Measurements from ENCODE around the gene SERPINB11.

The SERPINB11 gene

DNA sequence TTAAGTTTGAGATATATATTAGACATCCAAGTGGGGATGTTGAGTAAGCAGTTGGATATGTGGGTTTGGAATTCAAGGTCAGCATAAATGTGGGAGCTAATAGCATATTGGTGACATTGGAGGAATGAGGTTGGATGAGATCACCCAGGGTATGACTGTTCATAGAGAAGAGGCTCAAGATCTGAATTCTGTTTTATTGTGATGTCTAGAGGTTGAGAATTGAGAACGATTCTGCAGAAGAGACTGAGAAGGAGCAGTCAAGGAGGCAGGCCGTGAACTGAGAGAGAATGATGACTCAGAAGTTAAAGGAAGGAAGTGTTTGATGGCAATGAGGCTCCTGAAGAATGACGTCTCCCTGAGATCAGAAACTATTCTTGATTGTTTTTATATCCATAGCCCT, 5.9 kb downstream of the SERPINB11 start:
- DNase-seq: no peak

DNA sequence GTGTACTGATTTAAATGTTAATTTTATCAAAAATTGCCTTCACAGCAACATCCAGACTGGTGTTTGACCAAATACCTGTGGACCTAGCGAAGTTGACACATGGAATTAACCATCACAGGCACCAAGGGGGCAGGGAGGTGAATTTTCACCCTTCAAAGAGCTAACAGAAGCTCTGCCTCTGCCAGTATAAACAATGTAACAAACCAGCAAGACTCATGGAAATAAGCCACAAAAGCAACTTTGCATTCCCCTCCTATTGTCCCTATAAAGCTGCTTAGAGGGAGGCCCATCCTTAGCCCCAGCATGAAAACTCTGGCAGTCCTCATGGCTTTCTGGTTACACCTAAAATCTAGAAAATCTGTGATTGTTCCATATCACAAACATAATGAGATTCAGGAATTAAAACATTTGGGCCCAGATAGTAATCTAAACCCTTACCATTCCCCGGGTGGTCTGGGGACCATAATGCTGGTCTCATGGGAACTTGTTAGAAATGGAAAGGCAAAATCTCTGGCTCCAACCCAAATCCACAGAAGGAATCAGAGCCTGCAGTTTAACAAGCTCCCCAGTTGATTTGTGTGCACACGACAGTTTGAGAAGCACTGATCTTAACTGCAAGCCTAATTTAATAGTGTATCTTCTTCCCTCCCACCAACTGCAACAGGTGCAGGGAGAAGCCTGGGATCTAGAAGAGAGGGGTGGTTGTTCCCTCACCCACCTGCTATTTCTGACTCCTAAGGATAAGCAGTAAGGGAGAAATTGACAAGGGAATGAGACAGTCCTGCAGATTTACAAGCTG, 23.1 kb downstream of the SERPINB11 start:
- DNase-seq: no peak
- H3K36me3 ChIP-seq: no peaks in the 10 kb centered on the region
- H3K27me3 ChIP-seq: no peaks in the 10 kb centered on the region
- H3K9me3 ChIP-seq: no peaks in the 10 kb centered on the region
- TF ChIP-seq, protein P1, sequence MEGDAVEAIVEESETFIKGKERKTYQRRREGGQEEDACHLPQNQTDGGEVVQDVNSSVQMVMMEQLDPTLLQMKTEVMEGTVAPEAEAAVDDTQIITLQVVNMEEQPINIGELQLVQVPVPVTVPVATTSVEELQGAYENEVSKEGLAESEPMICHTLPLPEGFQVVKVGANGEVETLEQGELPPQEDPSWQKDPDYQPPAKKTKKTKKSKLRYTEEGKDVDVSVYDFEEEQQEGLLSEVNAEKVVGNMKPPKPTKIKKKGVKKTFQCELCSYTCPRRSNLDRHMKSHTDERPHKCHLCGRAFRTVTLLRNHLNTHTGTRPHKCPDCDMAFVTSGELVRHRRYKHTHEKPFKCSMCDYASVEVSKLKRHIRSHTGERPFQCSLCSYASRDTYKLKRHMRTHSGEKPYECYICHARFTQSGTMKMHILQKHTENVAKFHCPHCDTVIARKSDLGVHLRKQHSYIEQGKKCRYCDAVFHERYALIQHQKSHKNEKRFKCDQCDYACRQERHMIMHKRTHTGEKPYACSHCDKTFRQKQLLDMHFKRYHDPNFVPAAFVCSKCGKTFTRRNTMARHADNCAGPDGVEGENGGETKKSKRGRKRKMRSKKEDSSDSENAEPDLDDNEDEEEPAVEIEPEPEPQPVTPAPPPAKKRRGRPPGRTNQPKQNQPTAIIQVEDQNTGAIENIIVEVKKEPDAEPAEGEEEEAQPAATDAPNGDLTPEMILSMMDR (IDR thresholded peaks at IDR 0.05; ENCODE audit: low read depth, low read length): no peak
- H3K4me1 ChIP-seq: no peaks in the 10 kb centered on the region
- H3K4me3 ChIP-seq (ENCODE audit: low read depth, low read length): no peak overlapping the region

More for the DNA sequence above, 5.9 kb downstream of the SERPINB11 start:
- H3K4me3 ChIP-seq (ENCODE audit: low read depth, low read length): no peak overlapping the region
- no peaks in the 10 kb centered on the region for H3K27me3 ChIP-seq
- no peaks in the 10 kb centered on the region for H3K36me3 ChIP-seq
- H3K4me1 ChIP-seq: no peaks in the 10 kb centered on the region
- no peaks in the 10 kb centered on the region for H3K9me3 ChIP-seq
- TF ChIP-seq, protein P1 (IDR thresholded peaks at IDR 0.05; ENCODE audit: low read depth, low read length): no peak

DNA sequence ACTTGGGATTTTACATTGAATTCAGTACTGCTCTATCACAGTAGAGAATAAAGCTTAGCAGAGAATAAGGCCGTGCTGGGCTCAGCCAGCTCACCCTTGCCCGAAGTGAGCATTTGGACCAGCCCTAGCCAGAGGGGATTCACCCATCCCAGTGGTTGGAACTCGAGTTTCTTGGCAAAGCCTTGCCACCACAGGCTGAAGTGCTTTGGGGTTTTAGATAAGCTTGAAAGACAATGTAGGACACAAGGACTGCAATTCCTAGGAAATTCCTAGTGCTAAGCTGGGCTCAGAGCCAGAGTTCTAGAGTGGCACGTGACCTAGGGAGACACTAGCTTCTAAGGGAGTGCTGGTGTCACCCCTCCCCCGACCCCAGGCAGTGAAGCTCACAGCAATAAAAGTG, 28.0 kb downstream of the SERPINB11 start:
- Histone ChIP-seq H3K36me3 (no peaks in the 10 kb centered on the region), H3K4me3 (ENCODE audit: low read depth, low read length) (no peak overlapping the region), H3K4me1 (no peaks in the 10 kb centered on the region), H3K27me3 (no peaks in the 10 kb centered on the region), H3K9me3 (no peaks in the 10 kb centered on the region)
- no peak for DNase-seq
- TF ChIP-seq, protein P1 (IDR thresholded peaks at IDR 0.05; ENCODE audit: low read depth, low read length): no peak

DNA sequence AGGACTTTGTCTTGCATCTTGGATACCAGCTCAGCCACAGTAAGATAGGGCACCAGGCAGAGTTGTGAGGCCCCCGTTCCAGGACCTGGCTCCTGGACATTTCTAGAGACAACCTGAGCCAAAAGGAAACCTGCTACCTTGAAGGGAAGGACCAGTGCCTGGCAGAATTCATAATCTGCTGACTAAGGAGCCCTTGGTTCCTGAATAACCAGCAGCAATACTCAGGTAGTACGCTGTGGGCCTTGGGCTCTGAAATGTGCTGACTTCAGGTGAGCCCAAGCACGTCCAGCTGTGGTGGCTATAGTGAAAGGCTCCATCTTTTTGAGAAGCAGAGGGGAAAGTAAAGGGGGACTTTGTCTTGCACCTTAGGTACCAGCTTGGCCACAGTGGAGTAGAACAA, 28.5 kb downstream of the SERPINB11 start:
- Histone ChIP-seq H3K27me3 (no peaks in the 10 kb centered on the region), H3K9me3 (no peaks in the 10 kb centered on the region), H3K4me3 (ENCODE audit: low read depth, low read length) (no peak overlapping the region), H3K4me1 (no peaks in the 10 kb centered on the region), H3K36me3 (no peaks in the 10 kb centered on the region)
- TF ChIP-seq, protein P1 (IDR thresholded peaks at IDR 0.05; ENCODE audit: low read depth, low read length): no peak
- DNase-seq: no peak

DNA sequence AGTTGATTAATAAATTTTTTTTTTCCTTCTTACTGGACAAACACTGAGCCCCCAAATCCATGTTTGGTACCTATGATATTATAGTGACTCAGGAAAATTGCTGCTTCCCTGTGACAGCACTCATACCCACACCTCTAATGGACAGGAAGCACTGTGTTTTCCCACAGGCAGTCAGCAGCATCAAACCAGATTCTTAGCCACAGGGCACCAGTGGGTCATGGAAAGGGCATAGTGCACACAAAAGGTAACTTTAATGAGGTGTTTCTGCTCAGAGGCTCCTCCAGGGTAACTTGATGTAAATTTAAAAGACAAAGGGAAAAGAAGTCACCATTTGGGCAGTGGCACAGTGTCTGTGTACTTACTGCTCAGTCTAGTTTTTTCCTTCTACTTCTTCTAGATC, 34.1 kb downstream of the SERPINB11 start:
- DNase-seq: no peak
- H3K27me3 ChIP-seq: no peaks in the 10 kb centered on the region
- H3K4me1 ChIP-seq: no peaks in the 10 kb centered on the region
- H3K36me3 ChIP-seq: no peaks in the 10 kb centered on the region
- no peaks in the 10 kb centered on the region for H3K9me3 ChIP-seq
- TF ChIP-seq, protein P1 (IDR thresholded peaks at IDR 0.05; ENCODE audit: low read depth, low read length): no peak
- H3K4me3 ChIP-seq (ENCODE audit: low read depth, low read length): no peak overlapping the region

DNA sequence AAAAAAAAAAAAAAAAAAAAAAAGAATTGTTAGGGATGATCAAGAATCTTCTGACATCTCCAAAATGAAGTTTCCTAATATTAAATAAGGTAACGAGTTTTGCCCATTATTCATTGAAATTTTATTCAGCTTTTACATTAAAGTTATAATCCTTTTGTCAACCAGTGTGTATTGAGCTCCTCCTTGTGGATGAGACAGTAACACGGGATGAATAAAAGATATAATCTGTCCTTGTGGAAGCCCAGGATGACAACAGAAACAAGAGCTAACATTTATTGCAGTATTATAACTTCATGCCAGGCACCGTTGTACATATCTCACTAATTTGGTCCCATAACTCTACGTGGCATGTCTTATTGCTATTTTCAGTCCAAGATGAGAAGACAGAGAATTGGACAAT, 39.0 kb downstream of the SERPINB11 start:
- no peak for DNase-seq
- no peaks in the 10 kb centered on the region for H3K27me3 ChIP-seq

More for the DNA sequence above, 39.0 kb downstream of the SERPINB11 start:
- Histone ChIP-seq H3K36me3 (no peaks in the 10 kb centered on the region), H3K4me3 (ENCODE audit: low read depth, low read length) (no peak overlapping the region), H3K9me3 (no peaks in the 10 kb centered on the region), H3K4me1 (no peaks in the 10 kb centered on the region)
- TF ChIP-seq, protein P1 (IDR thresholded peaks at IDR 0.05; ENCODE audit: low read depth, low read length): no peak
